SK-MEL-5 (cell line): ENCODE data around the gene ETS2. TPM values are rescaled to one million over a fixed set of nuclear protein-coding genes. Genes with fewer than 3 reads are reported as not detected.

ENCODE experiments used
- DNase-seq: peaks from one replicate; pipeline ENCODE4 v3.0.0-alpha.2; 2016; ENCODE audit warnings: low read depth, low spot score
- in situ Hi-C: cut with HindIII; loops from 2 replicates; pipeline ENCODE4 v1.10.0; 2016; ENCODE audit warnings: low sequenced_read_pairs, high pct_unique_total_duplicates, low pct_unique_long_range_greater_than_20kb
- total RNA-seq: library from RNA; depleted of rRNA; stranded (reverse); fragments of >200 nt; shearing (Covaris generic); gene quantifications from 2 replicates; pipeline ENCODE4 v1.2.3, GENCODE V29; 2014

ETS2 gene
- total RNA-seq, 1 experiment from 2014 or later, result 4.2 TPM

DNA sequence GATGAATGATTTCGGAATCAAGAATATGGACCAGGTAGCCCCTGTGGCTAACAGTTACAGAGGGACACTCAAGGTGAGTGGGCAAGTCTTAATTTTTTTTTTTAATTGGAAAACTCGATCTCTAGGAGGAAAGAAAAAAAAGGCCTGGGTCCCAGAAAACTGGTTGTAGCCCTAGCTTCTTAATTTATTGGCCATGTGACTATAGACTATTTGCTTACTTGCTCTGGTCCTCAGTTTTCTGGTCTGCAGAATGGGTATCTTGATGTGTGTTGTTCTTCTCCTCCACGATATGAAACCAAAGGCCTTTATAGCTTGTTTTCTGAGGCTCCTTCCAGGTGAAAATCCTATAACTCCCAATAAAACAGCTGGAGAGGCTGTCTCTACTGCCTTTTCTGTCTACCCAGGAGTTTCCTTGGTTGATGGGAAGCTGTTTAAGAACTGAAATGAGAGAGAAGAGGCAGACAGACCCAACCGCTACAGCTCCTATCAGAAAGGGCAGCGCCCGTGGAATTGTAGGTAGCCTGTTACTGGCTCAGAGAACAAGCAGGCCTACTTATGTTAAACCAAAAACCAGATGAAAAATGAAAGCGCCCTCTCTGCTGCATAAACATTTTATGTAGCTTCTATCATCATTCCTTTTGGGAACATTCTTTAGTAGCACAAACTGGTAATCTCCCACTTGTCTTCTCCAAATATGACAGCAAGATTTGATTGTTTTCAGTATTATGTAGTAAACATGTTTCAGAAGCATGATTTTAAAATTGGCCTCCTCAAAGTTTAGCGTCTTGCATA is 4.5 kb downstream of the ETS2 start:
- DNase-seq, result no peak
- in situ Hi-C loops, result no loop called here

- in situ Hi-C loops, result no loop called here
- no peak for DNase-seq
Observed at GRCh38 chr21:38810826-38811164, 5.1 kb downstream of the ETS2 start.

- in situ Hi-C loops, result no loop called here
- no peak for DNase-seq
Observed at GRCh38 chr21:38811257-38811656, 5.5 kb downstream of the ETS2 start.

GRCh38 chr21:38813143-38813542 is 7.4 kb downstream of the ETS2 start:
- in situ Hi-C loops, result no loop called here
- no peak for DNase-seq

DNA sequence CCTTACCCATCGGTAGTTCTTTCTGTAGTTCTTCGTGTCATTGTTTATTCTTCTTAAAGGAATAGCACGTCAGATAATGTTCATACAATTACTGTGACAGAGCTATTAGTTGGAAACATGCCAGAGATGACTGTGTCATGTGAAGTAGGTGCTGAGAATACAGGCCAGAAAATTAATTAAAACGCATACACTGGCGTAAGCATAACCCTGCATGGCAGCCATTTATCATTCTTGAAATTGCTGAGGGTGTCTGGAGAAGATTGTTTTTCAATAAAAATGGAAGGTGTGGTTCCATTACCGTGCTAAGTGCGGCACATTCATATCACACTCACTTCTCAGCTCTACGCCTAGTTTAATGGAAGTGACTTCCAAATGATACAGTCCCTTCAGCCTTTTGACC is 7.8 kb downstream of the ETS2 start:
- no peak for DNase-seq
- in situ Hi-C loops, result no loop called here

DNA sequence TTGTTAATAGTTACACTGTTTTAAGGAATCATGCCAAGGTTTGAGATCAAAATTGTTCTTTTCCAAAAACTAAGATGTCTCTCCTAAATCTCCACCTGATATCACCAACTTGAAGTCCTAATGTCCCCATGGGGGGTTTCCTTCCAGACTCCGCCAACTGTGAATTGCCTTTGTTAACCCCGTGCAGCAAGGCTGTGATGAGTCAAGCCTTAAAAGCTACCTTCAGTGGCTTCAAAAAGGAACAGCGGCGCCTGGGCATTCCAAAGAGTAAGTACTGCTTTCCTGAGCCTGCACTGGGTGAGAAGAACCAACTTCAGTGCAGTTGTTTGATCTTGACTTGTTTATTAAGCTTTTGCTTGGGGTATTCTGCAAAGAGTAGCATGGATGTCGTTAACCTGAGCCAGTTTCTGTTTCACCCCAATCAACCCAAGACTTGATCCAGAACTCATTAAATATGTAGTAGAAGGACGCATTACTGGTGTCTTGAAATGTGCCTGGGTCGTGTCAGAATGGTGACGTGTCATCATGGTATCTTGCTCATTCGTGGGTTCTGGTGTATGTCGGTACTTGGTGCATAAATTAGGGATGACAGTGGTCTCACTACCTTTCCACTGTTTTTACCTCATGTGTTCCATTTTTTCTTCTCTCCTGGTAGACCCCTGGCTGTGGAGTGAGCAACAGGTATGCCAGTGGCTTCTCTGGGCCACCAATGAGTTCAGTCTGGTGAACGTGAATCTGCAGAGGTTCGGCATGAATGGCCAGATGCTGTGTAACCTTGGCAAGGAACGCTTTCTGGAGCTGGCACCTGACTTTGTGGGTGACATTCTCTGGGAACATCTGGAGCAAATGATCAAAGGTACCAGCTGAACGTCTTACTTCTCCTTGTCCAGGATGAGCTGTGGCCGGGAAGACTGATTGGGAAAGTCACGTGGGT is 8.7 kb downstream of the ETS2 start:
- in situ Hi-C loops, result no loop called here
- no peak for DNase-seq

DNA sequence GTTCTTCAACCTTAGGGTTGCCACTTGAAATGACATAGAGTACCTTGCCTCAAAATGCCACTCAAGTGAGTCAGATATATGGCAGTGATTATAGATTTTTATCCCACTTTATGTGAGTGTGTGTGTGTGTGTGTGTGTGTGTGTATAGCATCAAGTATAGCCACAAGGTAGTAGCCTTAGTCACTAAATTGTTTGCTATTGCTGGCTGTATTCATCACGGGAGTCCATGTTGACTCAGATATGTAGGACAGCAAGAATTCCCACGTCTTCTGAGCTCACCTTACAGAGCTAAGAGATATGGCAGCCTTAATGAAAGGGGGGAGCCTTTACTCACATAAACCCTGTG is 9.3 kb downstream of the ETS2 start:
- DNase-seq, result no peak
- in situ Hi-C loops, result no loop called here

DNA sequence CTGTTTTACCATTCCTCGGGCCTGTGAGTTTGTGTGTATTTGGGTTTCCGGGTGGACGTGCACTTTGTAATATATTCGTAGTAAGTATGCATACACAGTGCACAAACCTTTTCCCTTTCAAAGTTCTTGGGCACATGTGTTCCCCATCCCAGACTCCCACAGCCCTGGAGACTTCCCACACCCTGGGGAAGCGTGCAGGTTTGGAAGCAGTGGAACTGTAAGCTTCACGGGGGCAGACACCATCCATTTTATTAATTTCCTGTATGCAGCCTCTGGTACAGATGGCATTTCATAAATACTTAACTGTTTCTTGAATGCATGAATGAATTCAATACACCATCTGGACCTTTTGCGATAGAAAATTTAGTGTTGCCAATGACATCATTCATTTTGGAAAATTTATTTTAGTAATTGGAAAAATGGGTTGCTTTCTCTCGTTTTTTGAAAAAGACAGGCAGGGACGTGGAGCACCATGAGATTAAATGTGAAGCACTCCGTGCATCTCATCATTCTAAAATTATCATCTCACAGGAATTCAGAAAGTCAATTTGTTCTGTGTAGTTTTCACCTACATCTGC is 10.8 kb downstream of the ETS2 start:
- in situ Hi-C loops, result no loop called here
- DNase-seq, result no peak

- no peak for DNase-seq
- in situ Hi-C loops, result no loop called here
Observed at GRCh38 chr21:38817371-38818324, 11.9 kb downstream of the ETS2 start.

DNA sequence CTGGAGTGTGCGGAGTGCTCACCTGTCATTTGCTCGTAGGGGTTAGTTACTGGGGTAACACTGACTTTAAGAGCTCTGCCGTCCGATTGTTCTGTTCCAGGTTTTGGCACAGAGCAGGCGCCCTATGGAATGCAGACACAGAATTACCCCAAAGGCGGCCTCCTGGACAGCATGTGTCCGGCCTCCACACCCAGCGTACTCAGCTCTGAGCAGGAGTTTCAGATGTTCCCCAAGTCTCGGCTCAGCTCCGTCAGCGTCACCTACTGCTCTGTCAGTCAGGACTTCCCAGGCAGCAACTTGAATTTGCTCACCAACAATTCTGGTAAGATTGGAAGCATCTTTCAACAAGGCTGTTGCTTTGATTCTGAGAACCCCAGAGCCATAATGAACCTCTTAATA is 12.6 kb downstream of the ETS2 start:
- DNase-seq, result no peak
- in situ Hi-C loops, result no loop called here

- DNase-seq, result no peak
- in situ Hi-C loops, result no loop called here
Observed at GRCh38 chr21:38819051-38819718, 13.5 kb downstream of the ETS2 start.

- no peak for DNase-seq
- in situ Hi-C loops, result no loop called here
Observed at GRCh38 chr21:38819719-38820159, 14.0 kb downstream of the ETS2 start.

DNA sequence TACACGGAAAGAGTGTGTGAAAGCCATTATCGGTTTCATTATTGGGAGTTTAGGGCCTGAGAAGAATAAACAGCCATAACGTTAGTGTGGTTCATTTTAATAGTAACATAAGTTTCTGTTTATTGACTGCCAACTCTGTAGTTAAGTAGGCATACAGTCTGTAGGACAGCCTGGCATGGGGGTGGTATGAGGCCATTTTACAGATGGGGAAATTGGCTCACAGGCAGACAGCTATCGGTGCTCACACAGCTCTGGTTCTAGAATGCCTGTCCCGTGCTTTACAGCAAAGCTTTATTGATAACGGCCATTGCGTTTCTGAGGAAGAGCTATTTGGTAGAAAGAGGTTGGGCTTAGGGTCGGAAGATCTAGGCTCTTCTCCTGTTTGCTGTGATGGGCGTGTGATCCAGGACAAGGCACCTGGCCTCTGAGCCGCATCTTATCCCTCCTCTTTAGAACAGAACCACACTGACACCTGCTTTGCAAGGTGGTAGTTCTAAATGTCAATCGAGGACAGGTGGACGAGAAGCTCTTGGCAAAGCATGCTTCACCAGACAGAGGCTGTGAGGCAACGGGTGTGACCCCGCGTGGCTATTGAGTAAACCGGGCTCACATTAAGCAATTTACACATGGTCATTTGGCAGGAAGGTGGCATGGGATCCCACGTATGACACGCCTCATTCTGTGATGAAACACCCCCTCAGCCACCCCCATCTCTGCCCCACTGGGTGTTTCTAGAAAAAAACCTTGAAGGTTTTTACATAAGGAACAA is 14.9 kb downstream of the ETS2 start:
- no peak for DNase-seq
- in situ Hi-C loops, result no loop called here

DNA sequence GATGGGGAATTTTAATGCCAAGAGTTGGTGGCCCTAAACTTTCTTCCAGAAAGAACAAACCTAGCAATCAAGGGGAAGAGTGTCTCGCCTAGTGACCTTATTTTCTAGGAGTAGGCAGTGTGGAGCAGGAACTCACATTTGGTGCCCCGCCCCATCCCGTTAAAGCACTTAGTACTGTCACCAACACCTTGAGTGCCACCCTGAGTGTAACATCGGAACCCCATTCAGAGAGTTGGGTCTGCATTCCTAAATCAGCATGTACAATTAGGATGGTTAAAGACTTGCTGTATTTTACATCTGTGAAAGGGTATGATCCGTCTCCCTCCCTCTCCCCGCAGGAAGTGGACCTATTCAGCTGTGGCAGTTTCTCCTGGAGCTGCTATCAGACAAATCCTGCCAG is 15.5 kb downstream of the ETS2 start:
- in situ Hi-C loops, result no loop called here
- DNase-seq, result no peak

GRCh38 chr21:38821959-38822682 is 16.4 kb downstream of the ETS2 start:
- DNase-seq, result no peak
- in situ Hi-C loops, result no loop called here

- in situ Hi-C loops, result no loop called here
- DNase-seq, result no peak
Observed at GRCh38 chr21:38822778-38823238, 17.1 kb downstream of the ETS2 start.
